Keratinocyte (primary cell): ENCODE measurements around the gene PRAMEF11. TPM values are rescaled to one million over a fixed set of nuclear protein-coding genes. Genes with fewer than 3 reads are reported as not detected.
"Not testable (repeated sequence)": the region's sequence is repeated elsewhere in the genome, so short reads cannot be mapped to it uniquely, and the experiment has no call there.

Experiments
- DNase-seq: peaks from one replicate; pipeline ENCODE4 v3.0.0-alpha.2; 2011; ENCODE audit warnings: low read depth, missing footprints, low spot score
- FAIRE-seq: peaks from 2 replicates; lab custom pipeline; 2011; peaks lifted over from hg19 to GRCh38; lab: Jason Lieb, UNC
- H2AFZ ChIP-seq: 2 replicates; pipeline ENCODE4 v1.6.0; 2012; ENCODE audit warnings: low read length, control low read depth, inconsistent platforms; ENCODE audit not compliant: control insufficient read depth
- H3K27ac ChIP-seq: 2 replicates; pipeline ENCODE4 v1.5.1; 2011; ENCODE audit warnings: low read length; ENCODE audit not compliant: control insufficient read depth, insufficient read depth
- H3K27me3 ChIP-seq: 3 replicates; pipeline ENCODE4 v1.6.0; 2011; ENCODE audit warnings: low read length; ENCODE audit not compliant: control insufficient read depth, insufficient read depth; ENCODE audit errors: extremely low read depth
- H3K36me3 ChIP-seq, 2 experiments: 2 replicates in 1 of 2; 3 replicates in 1 of 2; pipeline ENCODE4 v1.5.1; 2011; ENCODE audit warnings: low read length in 2 of 2, mild to moderate bottlenecking in 1 of 2; ENCODE audit not compliant: control insufficient read depth in 2 of 2, insufficient read depth in 2 of 2; ENCODE audit errors: extremely low read depth in 1 of 2
- H3K4me1 ChIP-seq: 3 replicates; pipeline ENCODE4 v1.5.1; 2011; ENCODE audit warnings: low read length; ENCODE audit not compliant: control insufficient read depth, insufficient read depth; ENCODE audit errors: extremely low read depth
- H3K4me2 ChIP-seq: 3 replicates; pipeline ENCODE4 v1.6.0; 2011; ENCODE audit warnings: low read depth, low read length; ENCODE audit not compliant: control insufficient read depth, insufficient read depth; ENCODE audit errors: extremely low read depth
- H3K4me3 ChIP-seq, 3 experiments: fragments of 200-600 bp in 1 of 3; sonication (generic) in 1 of 3; 2 replicates in 2 of 3; 3 replicates in 1 of 3; pipeline ENCODE4 v1.5.1; 2011 to 2016; ENCODE audit warnings: low read length in 3 of 3, mild to moderate bottlenecking in 3 of 3, control low read depth in 2 of 3, inconsistent platforms in 1 of 3, low read depth in 1 of 3, mixed read lengths in 1 of 3, mixed run types in 1 of 3, moderate library complexity in 1 of 3; ENCODE audit not compliant: control insufficient read depth in 2 of 3, insufficient read depth in 2 of 3; ENCODE audit errors: extremely low read depth in 1 of 3
- H3K79me2 ChIP-seq: 2 replicates; pipeline ENCODE4 v1.6.0; 2012; ENCODE audit warnings: low read length; ENCODE audit not compliant: control insufficient read depth, insufficient read depth
- H3K9ac ChIP-seq: 3 replicates; pipeline ENCODE4 v1.6.0; 2011; ENCODE audit warnings: low read length; ENCODE audit not compliant: control insufficient read depth, insufficient read depth; ENCODE audit errors: extremely low read depth
- H3K9me1 ChIP-seq: 3 replicates; pipeline ENCODE4 v1.6.0; 2011; ENCODE audit warnings: low read length; ENCODE audit not compliant: control insufficient read depth, insufficient read depth; ENCODE audit errors: extremely low read depth
- H3K9me3 ChIP-seq: 2 replicates; pipeline ENCODE4 v1.5.1; 2012; ENCODE audit warnings: low read depth, low read length; ENCODE audit not compliant: control insufficient read depth
- H4K20me1 ChIP-seq: 3 replicates; pipeline ENCODE4 v1.6.0; 2011; ENCODE audit warnings: low read length; ENCODE audit not compliant: control insufficient read depth, insufficient read depth; ENCODE audit errors: extremely low read depth
- EZH2 ChIP-seq: IDR thresholded peaks from one replicate; pipeline ENCODE4 v1.6.1; 2012; ENCODE audit warnings: inconsistent platforms, mild to moderate bottlenecking, low read length, moderate library complexity
- dilution Hi-C: fragments of 300-500 bp; cut with MboI; formaldehyde crosslinking; loops from one replicate; pipeline ENCODE4 v1.7.0; 2020; ENCODE audit warnings: low sequenced_read_pairs; ENCODE audit not compliant: extremely low pct_ligation_motif_present
- polyA plus RNA-seq, 5 experiments: library from polyadenylated mRNA; depleted of rRNA in 3 of 5; stranded (reverse) in 3 of 5; stranded (forward) in 1 of 5; unstranded in 1 of 5; fragments of >200 nt; gene quantifications; 1 replicate in 1 of 5; 2 replicates in 3 of 5; 3 replicates in 1 of 5; pipeline versions ENCODE4 v1.2.1 to v1.2.3, GENCODE V29; 2011 to 2012; ENCODE audit warnings: missing spikeins in 2 of 5, low read depth in 1 of 5, low replicate concordance in 1 of 5
- TF ChIP-seq, protein P1 (sequence below), 3 experiments: IDR thresholded peaks in 1 of 3; conservative IDR thresholded peaks in 1 of 3; optimal IDR thresholded peaks in 1 of 3; 2 replicates in 2 of 3; 3 replicates in 1 of 3; pipeline versions ENCODE3 to v1.5.1; 2011; ENCODE audit warnings: low read length in 3 of 3, mild to moderate bottlenecking in 3 of 3, moderate library complexity in 2 of 3, control low read depth in 1 of 3, inconsistent platforms in 1 of 3; ENCODE audit not compliant: insufficient read depth in 2 of 3; ENCODE audit errors: extremely low read depth in 1 of 3

PRAMEF11 gene
- polyA plus RNA-seq, 1 donor (not counting 4 experiments of a cell fraction or from before 2014, with no cell fraction given) = not detected

DNA sequence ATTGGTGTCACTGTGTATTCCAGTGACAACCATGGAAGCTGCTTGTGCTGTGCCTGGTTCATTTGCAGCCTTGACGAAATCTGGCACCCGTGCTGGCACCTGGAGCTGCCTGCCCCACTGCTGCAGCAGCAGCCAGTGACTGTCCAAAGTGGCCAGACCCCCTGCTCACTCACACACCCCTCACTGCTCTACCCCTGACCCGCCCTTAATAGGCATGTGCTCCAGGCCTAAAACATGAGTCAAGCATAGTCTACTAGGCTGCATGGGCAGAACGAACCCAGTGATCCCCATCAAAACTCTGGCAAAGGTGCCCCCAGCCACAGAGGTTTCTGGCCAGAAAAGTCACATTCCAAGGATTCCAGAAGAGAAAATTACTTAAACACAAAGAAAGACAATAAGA lies 32.3 kb downstream of the PRAMEF11 start:
- Histone ChIP-seq H3K9ac (no peak overlapping the region), H3K9me3 (no peaks in the 10 kb centered on the region), H3K4me2 (no peak overlapping the region), H2AFZ (no peak overlapping the region), H4K20me1 (no peaks in the 10 kb centered on the region), H3K36me3 (no peaks in the 10 kb centered on the region), H3K79me2 (no peaks in the 10 kb centered on the region), H3K27ac (no peak overlapping the region), H3K27me3 (no peaks in the 10 kb centered on the region), H3K9me1 (no peaks in the 10 kb centered on the region), H3K4me1 (peaks cover 5% of the 10 kb centered on the region), H3K4me3 (no peak overlapping the region)
- DNase-seq (no peak), FAIRE-seq (no peak)
- dilution Hi-C loops = no loop called here
- TF ChIP-seq, protein P1, sequence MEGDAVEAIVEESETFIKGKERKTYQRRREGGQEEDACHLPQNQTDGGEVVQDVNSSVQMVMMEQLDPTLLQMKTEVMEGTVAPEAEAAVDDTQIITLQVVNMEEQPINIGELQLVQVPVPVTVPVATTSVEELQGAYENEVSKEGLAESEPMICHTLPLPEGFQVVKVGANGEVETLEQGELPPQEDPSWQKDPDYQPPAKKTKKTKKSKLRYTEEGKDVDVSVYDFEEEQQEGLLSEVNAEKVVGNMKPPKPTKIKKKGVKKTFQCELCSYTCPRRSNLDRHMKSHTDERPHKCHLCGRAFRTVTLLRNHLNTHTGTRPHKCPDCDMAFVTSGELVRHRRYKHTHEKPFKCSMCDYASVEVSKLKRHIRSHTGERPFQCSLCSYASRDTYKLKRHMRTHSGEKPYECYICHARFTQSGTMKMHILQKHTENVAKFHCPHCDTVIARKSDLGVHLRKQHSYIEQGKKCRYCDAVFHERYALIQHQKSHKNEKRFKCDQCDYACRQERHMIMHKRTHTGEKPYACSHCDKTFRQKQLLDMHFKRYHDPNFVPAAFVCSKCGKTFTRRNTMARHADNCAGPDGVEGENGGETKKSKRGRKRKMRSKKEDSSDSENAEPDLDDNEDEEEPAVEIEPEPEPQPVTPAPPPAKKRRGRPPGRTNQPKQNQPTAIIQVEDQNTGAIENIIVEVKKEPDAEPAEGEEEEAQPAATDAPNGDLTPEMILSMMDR (optimal IDR thresholded peaks at IDR 0.05 in 1 of 3, IDR thresholded peaks at IDR 0.05 in 1 of 3, conservative IDR thresholded peaks at IDR 0.05 in 1 of 3; ENCODE audit: extremely low read depth in 1 of 3, insufficient read depth in 2 of 3, low read length in 3 of 3) = no peak
- no peak for TF ChIP-seq EZH2

DNA sequence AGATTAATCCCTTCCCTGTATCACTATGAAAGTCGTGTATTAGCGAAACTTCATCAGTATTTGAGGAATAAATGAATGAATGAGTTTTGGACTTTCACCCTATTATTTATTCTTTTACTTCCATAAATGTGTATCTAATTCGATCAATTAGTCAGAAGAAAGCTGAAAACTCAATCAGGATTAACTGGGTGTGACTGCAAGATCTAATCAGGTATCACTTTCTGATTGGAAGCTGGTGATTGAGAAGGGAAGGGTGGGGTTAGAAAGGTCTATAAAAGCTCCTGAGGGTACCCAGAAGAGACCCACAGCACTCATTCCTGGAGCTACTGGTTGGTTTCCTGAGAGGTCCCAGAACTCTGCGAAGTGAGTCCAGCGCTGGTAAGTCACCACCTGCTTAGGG lies 40.1 kb downstream of the PRAMEF11 start, which contains the start of gene PRAMEF1:
PRAMEF1 (plus strand) TSS at position 301 of the 400 bp plus-strand sequence. CDS start 1,831 bp downstream, outside the sequence.
- H3K9me3 ChIP-seq, H3K4me2 ChIP-seq, dilution Hi-C loops, DNase-seq, H3K9me1 ChIP-seq, H3K36me3 ChIP-seq, H3K4me3 ChIP-seq, H3K27ac ChIP-seq, FAIRE-seq, H3K79me2 ChIP-seq, H4K20me1 ChIP-seq, H2AFZ ChIP-seq, H3K9ac ChIP-seq, H3K4me1 ChIP-seq, H3K27me3 ChIP-seq: not testable (repeated sequence)

DNA sequence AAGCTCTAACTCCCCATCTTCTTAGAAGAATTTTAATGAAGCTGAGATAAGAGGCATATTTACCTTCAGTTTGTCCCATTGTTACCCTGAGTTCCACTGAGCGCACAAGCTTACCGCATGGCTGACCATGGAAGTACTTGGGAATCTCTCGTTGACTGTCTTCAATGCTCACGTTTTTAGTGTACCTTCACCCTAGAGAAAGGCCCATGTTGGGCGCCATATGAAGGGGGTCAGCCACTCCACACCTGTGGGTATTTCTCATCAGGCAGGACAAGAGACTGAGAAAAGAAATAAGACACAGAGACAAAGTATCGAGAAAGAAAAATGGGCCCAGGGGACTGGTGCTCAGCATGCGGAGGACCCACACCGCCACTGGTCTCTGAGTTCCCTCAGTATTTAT lies 46.5 kb downstream of the PRAMEF11 start:
- FAIRE-seq, H3K79me2 ChIP-seq, H2AFZ ChIP-seq, H3K4me3 ChIP-seq, H3K9me3 ChIP-seq, dilution Hi-C loops, DNase-seq, H3K4me1 ChIP-seq, H3K27ac ChIP-seq, H4K20me1 ChIP-seq, H3K36me3 ChIP-seq, H3K27me3 ChIP-seq, H3K9me1 ChIP-seq, H3K9ac ChIP-seq, H3K4me2 ChIP-seq: not testable (repeated sequence)
